Peyer's patch (tissue), 4 donors: Measurements from ENCODE around the gene TSSC4.

Experiments used
- POLR2A ChIP-seq, 2 donors: fragments of 450-650 bp; IDR thresholded peaks; one replicate each; pipeline ENCODE4 v1.5.1; 2017; ENCODE audit warnings: antibody characterized with exemption in 2 of 2, mild to moderate bottlenecking in 2 of 2, moderate library complexity in 2 of 2
- TF ChIP-seq, protein P1 (sequence below), 6 experiments: fragments of 450-650 bp in 4 of 6; fragments of 200-600 bp in 2 of 6; sonication (generic) in 1 of 6; IDR thresholded peaks; one replicate each; pipeline ENCODE4 v1.5.1; 2017 to 2019; ENCODE audit warnings: antibody characterized with exemption in 6 of 6, mild to moderate bottlenecking in 3 of 6, moderate library complexity in 1 of 6

DNA sequence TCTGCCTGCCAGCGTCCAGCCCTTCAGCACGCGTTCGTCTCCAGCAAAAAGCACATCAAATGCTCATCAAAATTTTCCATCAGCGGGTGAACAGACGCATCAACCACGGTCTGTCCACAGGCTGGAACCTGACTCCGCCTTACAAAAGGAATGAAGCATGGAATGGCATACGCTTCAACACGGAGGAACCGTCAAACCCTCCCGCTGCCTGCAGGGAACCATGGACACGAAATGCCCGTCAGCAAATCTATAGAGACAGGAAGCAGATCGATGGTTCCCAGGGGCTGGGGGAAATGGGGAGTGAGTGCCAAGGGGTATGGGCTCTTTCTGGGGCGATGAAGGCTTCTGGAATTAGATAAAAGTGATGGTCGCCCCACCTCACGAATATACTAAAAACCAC, 16.2 kb downstream of the TSSC4 start:
- no peak for TF ChIP-seq POLR2A (IDR thresholded peaks at IDR 0.05)
- TF ChIP-seq, protein P1, sequence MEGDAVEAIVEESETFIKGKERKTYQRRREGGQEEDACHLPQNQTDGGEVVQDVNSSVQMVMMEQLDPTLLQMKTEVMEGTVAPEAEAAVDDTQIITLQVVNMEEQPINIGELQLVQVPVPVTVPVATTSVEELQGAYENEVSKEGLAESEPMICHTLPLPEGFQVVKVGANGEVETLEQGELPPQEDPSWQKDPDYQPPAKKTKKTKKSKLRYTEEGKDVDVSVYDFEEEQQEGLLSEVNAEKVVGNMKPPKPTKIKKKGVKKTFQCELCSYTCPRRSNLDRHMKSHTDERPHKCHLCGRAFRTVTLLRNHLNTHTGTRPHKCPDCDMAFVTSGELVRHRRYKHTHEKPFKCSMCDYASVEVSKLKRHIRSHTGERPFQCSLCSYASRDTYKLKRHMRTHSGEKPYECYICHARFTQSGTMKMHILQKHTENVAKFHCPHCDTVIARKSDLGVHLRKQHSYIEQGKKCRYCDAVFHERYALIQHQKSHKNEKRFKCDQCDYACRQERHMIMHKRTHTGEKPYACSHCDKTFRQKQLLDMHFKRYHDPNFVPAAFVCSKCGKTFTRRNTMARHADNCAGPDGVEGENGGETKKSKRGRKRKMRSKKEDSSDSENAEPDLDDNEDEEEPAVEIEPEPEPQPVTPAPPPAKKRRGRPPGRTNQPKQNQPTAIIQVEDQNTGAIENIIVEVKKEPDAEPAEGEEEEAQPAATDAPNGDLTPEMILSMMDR (IDR thresholded peaks at IDR 0.05): no peak
